ENCODE measurements around the gene DSCAML1.
A peak's percentile ranks its signal among the peaks of the same experiment; 100 is the strongest.

Gene DSCAML1

DNA sequence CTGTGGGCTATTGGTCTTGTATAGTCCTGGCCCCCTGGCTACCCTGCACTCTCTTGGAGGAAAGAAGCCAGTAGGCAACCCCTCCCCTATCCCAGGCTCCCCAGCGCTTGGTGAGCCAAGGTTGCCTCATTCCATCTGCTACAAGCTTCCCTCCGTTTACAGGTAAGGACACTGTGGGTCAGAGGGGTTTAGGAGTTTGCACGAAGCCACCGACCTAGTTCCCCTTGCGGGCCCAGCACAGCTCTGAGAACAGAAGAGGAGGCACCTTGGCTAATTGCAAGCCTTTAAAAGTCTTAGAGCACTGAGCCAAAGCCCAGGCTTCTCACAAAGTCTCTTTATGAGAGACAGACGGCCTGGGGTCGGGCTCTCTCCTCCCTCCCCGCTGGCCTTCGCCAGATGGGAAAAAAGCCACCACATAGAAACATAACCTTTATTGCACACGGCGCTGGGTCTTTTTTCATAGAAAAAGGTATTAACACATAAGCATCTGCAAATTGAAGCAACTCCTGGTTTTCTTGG is 369.6 kb downstream of the DSCAML1 start:
- no peak for DNase-seq (ENCODE audit: low read depth in 2 of 2)

DNA sequence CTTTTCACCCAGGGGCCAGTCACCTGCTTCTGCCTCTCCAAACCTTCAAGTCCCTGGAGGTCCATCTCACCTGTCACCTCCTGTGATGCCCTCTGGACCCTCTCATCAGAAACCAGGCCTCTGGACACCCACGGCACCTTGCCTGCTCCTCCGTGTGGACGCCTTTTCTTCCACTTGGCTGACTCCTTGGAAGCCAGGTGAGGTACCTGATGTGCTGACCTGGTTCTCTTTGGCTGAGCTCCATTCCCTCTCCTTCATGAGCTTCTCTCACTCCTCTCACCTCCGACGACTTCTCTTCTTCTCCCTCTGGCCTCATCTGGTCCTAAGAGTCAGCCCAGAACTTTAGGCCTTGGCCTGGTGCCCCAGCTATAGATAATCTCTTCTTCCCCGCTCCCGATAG is 370.1 kb downstream of the DSCAML1 start:
- DNase-seq (ENCODE audit: low read depth in 2 of 2): no peak

DNA sequence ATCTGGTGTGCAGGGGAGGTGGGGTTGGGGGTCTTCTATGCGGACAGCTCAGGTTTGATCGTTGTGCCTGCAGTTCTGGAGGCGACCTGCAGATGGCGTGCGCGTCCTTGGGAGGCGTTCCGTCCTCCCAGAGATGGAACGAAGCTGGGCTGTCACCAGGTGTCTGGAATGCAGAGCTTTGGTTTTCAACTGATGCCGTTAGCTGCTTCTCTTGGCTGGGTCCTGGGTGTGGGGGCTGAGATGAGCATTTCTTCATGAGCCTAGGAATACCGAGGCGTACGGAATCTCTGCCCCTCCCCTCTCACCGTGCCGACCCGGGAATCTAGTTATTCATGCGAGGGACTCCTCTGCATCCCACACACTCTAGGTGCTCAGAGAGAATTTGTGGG is 370.7 kb downstream of the DSCAML1 start:
- DNase-seq (ENCODE audit: low read depth in 2 of 2): peak; percentile 44 to 68

DNA sequence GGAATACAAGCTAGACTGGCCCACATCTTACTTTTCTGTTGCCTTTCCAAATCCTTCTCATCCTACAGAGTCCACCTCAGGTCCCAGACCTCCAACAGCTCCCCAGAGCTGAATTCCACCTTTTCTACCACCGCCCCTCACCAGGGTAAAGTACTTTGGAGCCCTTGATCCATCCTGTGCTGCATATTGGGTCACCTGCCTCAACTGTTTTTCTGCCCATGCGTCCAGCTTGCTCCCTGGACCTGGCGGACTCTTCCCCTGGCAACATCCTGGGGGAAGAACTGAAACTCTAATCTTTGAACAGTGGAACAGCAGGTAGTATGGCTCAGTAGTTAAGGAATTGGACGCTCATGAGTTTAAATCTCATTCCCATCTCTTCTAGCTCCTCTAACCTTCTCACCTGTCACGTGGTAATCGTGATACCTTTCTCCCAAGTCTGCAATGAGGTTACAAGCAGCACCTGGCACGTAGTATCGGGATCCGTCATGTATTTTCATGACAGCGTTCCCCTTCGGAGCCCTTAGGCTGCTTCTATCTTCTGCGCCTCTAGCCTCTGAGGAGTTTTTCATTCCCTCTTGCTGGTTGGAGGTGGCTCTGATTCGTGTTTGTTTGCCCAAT is 371.2 kb downstream of the DSCAML1 start:
- DNase-seq (ENCODE audit: low read depth in 2 of 2): no peak

DNA sequence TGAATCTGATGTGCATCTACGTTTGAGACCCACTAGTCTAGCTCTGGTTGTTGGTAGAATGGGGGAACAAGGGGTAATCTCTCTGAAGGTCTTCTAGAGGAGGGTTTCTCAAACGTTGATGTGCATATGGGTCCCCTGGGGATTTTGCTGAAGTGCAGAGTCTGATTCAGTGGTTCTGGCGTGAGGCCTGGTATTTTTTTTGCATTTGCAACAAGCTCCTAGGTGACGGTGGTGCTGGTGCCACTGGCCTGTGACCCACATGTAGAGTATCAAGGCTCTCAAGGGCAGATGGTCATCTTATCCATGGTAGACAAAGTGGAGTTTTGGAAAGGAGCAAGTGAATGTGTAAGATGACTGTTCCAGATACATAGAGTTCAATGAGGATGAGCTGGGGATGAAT is 372.2 kb downstream of the DSCAML1 start:
- no peak for DNase-seq (ENCODE audit: low read depth in 2 of 2)

DNA sequence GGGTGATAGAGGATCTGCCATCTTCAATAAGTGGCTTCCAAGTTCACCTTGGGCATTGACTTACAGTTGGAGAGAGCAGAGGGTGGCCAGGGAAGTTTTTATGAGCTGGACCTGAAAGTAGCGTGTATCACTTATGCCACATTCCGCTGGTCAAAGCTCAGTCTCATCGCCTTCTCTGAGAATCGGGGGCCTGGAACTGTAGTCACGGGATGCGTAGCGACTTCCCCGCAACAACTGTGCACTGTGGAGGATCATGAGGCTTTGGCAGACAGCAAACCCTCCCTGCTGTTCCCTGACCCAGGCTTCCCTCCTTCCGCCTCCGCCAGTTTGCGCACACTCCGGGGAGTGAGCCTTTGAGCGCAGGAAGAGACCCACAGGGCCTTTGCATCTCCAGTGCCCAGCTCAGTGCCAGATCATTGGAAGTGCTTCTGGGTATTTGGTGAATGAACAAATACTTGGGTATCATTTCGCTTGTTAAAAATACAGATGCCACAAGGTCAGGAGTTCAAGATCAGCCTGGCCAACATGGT is 373.9 kb downstream of the DSCAML1 start:
- DNase-seq (ENCODE audit: low read depth in 2 of 2): no peak

DNA sequence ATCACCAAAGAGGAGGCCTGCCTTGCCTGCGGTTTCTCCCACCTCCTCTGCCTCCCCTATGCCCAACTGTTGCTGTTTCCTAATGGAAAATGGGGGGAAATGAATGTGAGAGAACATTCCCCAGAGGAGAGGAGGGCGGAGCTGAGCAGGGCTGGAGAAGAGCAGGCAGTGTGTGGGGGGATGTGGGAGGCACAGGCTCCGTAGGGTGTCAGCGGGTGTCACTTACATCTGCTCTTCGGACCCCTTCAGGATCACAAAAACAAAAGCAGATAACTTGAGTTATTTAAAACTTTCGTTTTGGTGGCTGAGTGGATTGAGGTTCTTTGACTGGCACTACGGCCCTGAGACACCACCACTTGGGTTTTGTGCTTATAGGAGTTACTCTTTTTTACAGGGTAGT is 375.5 kb downstream of the DSCAML1 start:
- no peak for DNase-seq (ENCODE audit: low read depth in 2 of 2)

DNA sequence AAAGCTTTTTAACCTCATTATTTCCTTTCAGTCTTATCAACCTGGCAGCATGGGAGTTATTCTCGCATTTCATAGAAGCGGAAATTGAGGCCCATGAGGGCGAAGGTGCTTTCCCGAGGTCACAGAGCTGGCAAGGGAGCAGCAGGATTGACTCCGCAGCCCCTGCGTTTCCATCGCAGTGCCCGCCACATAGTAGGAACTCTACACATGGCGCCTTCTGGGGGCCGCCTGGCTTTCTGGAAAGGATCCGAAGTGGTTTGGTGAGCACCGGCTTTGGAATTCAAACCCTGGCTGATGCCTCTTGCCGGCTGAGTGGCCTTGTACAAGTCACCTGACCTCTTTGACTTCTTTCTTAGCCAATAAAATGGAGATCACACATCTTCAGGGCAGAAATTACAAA is 376.0 kb downstream of the DSCAML1 start:
- DNase-seq (ENCODE audit: low read depth in 2 of 2): no peak

DNA sequence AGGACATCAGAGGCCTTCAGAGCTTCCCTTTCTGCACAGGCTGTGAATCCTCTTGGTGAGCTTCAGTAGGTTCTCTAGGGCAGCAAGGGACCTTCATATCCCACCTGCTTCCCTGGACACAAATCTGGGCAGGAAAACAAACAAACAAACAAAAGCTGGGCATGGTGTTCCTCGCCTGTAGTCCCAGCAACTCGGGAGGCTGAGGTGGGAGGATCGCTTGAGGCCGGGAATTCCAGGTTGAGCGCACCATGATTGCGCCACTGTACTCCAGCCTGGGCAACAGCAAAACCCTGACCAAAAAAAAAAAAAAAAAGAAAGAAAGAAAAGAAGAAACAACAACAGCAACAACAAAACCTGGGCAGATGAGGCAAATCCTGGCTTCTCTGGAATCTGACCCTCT is 376.4 kb downstream of the DSCAML1 start:
- no peak for DNase-seq (ENCODE audit: low read depth in 2 of 2)

DNA sequence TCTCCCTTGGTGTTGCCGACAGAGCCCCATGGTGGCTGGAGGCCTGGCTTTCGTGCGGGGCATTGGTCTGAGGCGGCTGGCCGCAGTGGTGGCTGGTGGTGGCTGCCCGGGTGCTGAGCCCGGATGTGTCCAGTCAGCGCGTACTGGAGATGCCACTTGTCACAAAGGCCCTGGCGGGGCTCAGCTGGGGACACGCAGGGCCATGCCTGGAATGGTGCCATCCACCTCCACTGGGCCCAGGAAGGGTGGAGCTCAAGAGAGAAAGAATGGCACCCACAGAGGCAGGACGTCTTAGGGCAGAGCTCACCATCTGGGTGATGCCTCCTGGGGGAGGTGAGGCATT is 376.9 kb downstream of the DSCAML1 start:
- DNase-seq (ENCODE audit: low read depth in 2 of 2): no peak

DNA sequence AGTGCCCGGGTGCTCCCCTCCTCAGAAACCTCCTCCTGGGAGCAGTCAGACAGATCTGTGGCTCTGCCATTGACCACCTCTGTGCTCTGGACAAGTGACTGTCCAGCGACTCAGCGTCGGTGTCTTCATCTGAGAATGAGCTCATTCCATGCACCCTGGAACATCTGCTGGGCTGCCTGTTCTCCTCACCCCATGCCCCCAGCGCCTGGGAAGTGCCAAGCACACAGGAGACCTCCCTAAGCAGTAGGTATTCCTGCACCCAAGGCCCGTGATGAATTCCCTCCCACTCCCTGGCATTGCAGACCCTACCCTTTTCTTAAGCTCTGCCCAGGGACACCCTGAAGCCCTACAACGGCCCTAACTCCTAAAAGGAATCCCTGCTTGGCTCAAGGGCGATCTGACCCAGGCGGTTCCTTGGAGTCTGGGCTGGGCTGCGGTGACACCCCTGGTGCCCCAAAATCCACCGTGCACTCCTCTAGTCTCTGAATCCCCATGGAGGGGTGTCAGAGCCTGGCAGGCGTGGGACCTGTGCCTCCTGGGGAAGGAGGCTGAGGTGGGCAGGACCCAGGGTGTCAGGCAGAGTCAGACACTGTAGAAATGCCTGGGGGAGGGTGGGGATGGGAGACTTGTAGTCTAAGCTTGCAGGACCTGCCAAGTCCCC is 377.4 kb downstream of the DSCAML1 start:
- DNase-seq (ENCODE audit: low read depth in 2 of 2): no peak

DNA sequence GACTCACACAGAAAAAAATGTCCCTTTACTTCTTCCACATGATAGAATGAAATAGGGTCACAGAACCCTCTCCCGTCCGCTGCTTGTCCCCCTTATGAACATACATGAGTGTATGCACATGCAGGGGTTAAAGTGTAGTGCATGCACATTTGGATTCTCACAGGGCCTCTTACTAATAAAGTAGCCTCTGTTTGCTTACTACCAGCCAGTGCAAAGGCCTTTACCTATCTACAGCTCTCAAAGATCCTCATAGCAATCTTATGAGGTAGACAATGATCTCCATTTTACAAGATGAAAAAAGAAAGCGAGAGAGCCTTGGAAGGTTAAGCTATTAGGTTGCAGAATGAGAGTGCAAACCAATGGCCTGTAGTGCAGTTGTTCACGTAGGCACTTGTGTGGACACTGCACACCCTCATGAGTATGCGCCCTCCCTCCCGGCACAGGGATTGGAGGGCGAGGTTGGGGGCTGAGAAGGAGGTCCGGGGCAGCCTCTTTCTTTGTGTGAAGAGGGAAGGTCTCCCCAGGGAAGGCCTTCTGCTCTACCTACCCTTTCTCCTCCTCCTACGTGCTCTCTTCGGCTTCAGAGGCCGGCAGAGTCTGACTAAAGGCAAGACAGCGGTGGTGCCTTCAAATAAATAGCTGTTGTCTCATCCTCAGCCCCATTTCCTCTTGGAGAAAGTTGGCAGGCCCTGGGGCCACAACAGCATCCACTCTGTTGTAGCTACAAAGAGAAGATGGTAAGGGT is 378.1 kb downstream of the DSCAML1 start:
- no peak for DNase-seq (ENCODE audit: low read depth in 2 of 2)

DNA sequence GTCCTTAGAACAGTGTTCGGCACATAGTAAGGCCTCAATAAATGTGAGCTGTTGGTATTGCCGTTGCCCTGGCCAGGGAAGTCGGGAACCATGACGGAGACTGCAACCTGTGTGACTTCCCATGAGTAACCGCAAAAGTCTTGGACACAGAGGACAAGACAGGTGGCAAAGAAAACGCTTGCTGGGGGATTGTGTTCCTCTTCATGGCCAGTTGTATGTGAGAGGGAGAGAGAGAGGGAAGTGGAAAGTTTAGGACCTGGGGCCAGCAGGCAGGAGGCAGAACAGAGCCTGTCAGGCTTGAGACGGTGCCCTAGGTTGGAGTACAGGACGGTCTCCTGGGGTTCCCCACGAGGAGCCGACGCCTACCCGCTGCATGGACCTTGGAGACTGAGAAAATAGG is 379.2 kb downstream of the DSCAML1 start:
- no peak for DNase-seq (ENCODE audit: low read depth in 2 of 2)

DNA sequence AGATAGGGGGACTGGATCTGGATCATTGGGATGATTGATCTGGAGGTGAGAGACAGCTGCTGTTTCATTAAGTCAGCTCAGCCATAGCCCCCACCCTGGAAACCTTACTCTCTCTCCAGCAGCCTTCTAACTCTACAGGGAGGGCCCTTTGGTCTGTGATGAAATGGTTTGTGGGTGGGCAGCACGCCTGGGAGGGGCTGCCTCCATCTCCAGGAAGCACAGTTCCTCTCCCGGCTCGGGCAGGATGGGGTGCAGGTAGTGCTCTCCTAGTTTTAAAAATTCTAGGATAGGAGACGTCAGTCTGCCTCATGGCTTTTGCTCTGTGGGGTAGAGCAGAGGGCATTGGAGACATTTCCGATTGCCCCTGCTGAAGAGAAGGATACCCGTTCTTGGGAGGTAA is 379.7 kb downstream of the DSCAML1 start:
- no peak for DNase-seq (ENCODE audit: low read depth in 2 of 2)

DNA sequence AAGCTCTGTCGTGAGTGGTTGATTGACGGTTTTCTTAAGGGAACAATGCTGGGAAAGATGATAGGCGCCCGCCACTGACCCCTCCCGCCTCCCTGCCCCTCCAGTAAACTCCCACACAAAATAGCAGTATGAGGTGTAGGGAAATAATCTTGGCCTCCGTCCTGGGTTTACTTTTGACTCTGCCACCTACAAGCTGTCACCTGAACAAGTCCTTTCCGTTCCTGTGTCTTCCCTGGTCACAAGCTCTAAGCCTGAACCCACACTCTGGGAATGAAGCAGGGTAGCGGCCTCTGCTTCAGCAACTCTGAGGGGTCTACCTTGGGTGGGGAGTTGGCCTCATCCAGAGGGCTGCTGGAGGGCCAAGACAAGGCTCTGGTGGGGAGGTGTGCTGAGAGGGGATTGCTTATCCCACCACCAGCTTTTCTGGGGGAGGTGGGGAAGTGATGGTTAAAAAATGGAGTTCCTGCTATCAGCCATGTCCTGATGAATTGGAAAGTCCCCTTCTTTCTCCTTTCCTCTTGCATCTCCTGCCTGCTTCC is 381.6 kb downstream of the DSCAML1 start:
- no peak for DNase-seq (ENCODE audit: low read depth in 2 of 2)

DNA sequence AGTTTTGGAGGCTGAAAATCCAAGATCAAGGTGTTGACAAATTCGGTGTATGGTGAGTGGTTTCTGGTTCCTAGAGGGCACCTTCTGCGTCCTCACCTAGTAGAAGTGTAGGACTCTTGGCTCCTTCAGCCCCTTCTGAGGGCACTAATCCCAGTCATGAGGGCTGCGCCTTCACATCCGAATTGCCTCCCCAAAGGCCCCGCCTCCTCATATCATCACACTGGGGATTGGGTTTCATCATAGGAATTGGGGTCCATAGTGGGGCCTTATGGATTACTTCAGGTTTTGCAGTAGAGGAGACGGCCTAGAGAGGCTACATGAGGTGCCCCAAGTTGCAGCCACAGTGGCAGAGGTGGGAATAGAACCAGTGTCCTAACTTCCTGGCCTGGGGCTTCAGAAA is 382.3 kb downstream of the DSCAML1 start:
- no peak for DNase-seq (ENCODE audit: low read depth in 2 of 2)

DNA sequence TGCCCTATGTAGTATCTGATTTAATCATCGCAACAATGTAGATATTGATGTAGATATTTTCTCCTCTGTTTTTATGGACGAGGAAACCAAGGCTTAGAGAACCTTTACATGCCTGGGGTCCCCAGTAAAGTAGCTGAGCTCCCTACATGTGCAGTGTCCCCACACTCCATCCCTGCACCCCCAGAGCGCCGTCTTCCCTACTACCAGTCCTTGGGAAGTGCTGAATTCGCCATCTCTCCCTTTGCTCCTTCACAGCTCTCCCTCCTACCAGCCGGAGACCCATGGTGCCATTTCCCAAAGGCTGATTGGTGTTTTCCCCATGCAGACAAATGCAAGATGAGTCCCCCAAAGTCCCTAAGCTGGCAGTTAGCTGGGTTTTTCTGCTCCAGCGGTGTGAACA is 383.4 kb downstream of the DSCAML1 start:
- DNase-seq (ENCODE audit: low read depth in 2 of 2): no peak

DNA sequence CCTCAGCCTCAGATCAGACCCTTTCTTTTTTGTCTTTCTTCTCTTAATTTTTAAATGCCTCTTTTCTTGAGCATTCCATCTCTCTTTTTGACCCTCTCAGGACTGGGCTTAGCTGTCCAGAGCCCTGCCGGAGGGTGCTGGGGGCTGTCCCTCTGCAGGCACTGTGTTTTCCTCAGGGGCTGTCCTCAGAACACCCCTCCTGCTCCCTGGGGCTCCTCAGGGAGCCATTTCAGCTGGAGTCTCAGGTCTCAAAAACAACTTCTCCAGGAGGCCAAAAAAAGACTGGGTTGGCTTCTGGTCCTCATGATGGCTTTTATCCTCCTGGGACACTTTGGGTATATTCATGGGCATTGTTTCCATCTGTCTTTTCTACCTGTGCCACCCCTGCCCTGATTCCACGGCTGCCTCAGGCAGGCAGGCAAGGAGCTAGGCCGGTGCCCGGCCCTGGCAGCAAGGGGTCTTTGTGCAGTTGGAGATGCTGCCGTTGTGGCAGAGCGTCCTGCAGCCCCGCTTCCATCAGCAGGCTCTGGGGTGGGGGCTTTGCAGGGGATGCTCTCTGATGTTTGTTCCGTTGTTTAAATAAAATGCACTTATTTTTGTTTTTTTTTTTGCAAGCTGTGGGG is 384.3 kb downstream of the DSCAML1 start:
- DNase-seq (ENCODE audit: low read depth in 2 of 2): no peak

DNA sequence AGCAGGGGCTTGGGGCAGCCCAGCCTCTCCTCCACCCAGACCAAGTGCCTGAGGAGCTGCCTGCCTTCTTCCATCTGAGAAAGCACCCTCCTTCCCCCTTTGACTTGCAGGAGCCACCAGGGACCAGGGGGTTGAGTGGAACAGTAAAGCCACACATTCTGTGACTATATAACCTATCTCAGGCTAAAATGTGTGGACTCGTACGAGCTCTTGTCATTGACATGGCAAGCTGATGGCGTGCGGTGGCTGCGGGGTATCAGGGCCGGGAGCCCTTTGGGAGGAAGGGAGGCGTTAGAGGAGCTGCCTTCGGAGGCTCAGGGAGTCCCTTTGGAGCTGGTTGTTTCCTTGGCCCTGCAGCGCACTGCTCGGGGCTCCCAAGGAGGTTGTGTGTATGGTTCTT is 384.8 kb downstream of the DSCAML1 start:
- DNase-seq (ENCODE audit: low read depth in 2 of 2): no peak

DNA sequence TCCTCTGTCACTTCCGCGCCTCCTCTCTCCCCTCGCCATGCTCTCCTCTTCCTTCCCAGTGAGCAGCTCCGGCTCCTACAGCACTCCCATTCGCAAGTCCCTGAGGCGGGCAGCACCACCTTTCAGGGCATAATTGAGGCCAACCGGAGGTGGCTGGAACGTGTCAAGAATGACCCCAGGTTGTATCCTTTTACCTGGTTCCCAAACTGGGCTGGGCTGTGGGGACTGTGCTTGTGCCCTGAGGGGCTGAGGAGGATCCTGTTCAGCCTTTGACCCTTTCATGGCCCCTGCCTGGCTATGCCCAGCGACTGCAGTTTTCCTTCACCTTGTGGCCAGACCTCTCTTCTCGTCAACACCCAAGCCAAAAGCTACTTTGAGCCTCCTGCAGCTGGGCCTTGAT is 385.3 kb downstream of the DSCAML1 start:
- no peak for DNase-seq (ENCODE audit: low read depth in 2 of 2)

DNA sequence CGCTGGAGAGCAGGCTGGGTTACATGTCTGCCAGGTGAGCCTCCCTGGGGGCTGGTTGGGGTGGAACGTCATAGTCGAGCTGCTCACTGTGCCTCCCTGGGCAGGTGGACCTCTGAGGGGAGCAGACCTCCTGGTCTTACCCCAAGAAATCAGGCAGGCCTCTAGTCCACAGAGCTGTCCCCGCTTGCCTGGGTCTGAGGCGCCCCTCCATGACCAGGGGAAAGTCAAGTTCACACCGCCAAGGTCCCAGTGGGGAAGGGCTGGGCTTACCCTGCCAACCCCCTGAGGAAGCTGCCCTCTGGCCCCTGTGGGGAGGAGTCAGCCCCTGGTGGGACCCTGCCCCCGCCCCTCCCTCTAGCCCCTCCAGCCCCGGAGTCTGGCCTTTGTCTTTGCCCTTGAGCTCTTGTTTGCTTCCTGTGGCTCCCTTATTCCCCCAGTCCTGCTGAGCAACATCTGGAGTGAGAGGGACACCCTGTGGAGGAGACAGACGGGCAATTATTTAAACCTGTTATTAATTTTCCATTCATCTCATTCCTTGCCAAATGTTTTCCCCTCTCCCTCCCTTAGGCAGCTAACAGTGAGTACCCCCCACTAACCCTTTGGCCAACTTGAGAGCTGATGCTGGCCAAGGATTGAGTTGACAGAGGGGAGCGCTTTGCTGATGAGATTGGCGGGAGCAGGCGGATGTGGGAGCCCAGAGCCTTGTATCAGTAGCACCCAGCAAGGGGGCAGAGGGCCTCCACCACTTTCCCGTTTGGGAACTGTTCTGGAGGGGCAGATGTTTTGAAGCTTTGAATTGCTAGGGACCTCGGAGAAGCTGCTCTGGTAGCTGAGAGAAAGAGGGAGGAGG is 385.9 kb downstream of the DSCAML1 start:
- DNase-seq (ENCODE audit: low read depth in 2 of 2): no peak

Data from stimulated activated CD4-positive, alpha-beta T cell treated with anti-CD3 and anti-CD28 coated beads, Interleukin-12 subunit alpha, Interleukin-12 subunit beta, amount 100 ng/mL, for 24 hours (primary cell).